Stimulated activated naive B cell treated with anti-CD40 and anti-IgM and Interleukin-4, amounts not matched to agents 10 μg/mL and 1 μg/mL and 100 μg/mL, for 72 hours (primary cell): ENCODE data around the gene SRCIN1.

Source experiments
- ATAC-seq, 2 donors: fragments of 150-1000 bp; cut with Tn5 transposase; replicated peaks; 2 replicates each; pipeline ENCODE4 v1.10.0; 2021; ENCODE audit warnings: moderate library complexity in 1 of 2
- DNase-seq: peaks from one replicate; pipeline ENCODE4 v3.0.0; 2021
- H3K27ac Mint-ChIP-seq: one replicate; pipeline ENCODE4 v1.8.0; 2022; ENCODE audit warnings: mild to moderate bottlenecking, mixed read lengths
- H3K27me3 Mint-ChIP-seq, 2 donors: one replicate each; pipeline ENCODE4 v1.8.0; 2022; ENCODE audit warnings: mixed read lengths in 2 of 2
- H3K36me3 Mint-ChIP-seq, 2 donors: one replicate each; pipeline ENCODE4 v1.8.0; 2022; ENCODE audit warnings: mixed read lengths in 2 of 2, mild to moderate bottlenecking in 1 of 2
- H3K4me1 Mint-ChIP-seq, 2 donors: one replicate each; pipeline ENCODE4 v1.8.0; 2022; ENCODE audit warnings: mixed read lengths in 2 of 2, mild to moderate bottlenecking in 1 of 2
- H3K4me3 Mint-ChIP-seq, 2 donors: one replicate each; pipeline ENCODE4 v1.8.0; 2022; ENCODE audit warnings: mild to moderate bottlenecking in 2 of 2, mixed read lengths in 2 of 2, moderate library complexity in 1 of 2
- H3K9me3 Mint-ChIP-seq, 2 donors: one replicate each; pipeline ENCODE4 v1.8.0; 2022; ENCODE audit warnings: mixed read lengths in 2 of 2, mild to moderate bottlenecking in 1 of 2

The SRCIN1 gene

DNA sequence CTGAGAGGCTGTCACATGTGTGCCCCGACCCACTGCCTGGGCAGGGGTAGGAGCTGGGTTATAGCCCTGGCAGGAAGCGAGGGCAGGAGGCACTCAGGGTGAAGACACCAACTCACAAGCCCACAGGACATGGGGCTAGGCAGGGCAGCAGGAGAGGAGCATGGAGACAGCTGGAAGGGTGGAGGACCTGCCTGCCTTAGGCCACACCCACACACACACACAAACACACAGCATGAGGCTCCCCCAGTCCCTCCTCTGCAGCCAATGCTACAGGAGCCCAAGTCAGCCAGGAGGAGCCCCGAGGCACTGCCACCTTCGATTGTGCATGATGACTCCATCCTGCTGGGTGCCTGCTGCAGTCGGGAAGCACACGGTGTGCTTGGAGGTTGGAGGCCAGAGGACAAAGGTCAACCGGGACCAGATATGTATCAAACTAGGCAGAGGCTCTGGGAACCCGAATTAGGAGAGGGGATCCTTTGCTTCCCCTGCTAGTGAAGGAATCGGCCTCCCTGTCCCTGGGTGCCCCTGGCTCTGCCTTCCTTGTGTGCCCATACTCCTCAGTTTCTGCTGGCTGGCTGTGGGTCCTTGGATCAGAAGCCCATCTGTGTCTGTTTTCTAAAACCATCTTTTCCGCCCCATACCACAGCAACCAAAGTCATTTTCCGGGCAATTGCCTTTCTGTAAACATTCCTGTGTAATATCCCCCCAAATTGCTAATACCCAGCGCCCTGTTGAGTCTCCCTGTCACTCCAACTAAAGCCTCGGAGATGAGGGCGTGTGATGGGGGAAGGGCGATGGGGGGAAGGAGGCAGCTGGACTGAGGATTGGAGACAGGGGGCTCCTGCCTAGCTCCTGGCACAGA is 20.5 kb downstream of the SRCIN1 start:
- DNase-seq (no peak), ATAC-seq (no peak)
- H3K27me3 Mint-ChIP-seq: peaks cover 77 to 83% of the 10 kb centered on the region in 2 donors
- no peaks in the 10 kb centered on the region for H3K36me3 Mint-ChIP-seq
- no peak overlapping the region for H3K4me3 Mint-ChIP-seq
- H3K4me1 Mint-ChIP-seq: peaks cover 3 to 13% of the 10 kb centered on the region in 2 donors
- peak overlapping the region; percentile 14 for H3K27ac Mint-ChIP-seq
- no peaks in the 10 kb centered on the region for H3K9me3 Mint-ChIP-seq

DNA sequence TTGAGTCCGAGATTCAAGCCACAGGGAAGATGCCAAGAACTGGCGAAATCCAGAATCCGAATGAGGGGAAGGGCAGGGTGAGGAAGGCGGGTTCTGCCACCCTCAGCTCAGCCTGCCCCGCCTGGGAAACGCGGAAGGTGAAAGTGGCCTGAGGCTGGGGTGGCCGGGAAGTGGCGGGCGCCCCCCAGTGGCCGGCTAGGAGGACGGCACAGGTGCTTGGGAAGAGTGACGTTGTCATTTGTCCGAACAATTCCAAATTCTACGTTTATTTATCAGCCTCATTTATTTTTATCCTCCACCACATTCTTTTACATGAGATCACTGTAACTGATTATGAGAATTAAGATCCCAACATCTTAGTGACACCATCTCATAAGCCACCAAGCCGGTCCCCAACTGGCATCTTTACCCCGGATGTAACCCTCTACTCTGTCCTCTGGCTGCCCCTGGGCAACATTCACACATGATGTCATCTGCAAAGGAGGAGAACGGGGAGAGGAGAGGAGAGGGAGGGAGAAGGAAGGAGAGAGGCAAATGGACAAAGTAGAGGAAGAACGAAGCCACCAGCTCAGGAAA is 21.3 kb downstream of the SRCIN1 start:
- peaks cover 84 to 86% of the 10 kb centered on the region in 2 donors for H3K27me3 Mint-ChIP-seq

GRCh38 chr17:38583828-38584349 is 21.9 kb downstream of the SRCIN1 start:
- Mint-ChIP-seq H3K36me3 (no peaks in the 10 kb centered on the region), H3K9me3 (no peaks in the 10 kb centered on the region), H3K27me3 (peaks cover 84 to 86% of the 10 kb centered on the region in 2 donors), H3K4me3 (no peak overlapping the region), H3K4me1 (peaks cover 9 to 17% of the 10 kb centered on the region in 2 donors), H3K27ac (no peak overlapping the region)
- DNase-seq (no peak), ATAC-seq (no peak)

More for the DNA sequence above, 21.3 kb downstream of the SRCIN1 start:
- Mint-ChIP-seq H3K36me3 (no peaks in the 10 kb centered on the region), H3K4me3 (no peak overlapping the region), H3K4me1 (peaks cover 3 to 17% of the 10 kb centered on the region in 2 donors), H3K27ac (no peak overlapping the region), H3K9me3 (no peaks in the 10 kb centered on the region)
- ATAC-seq (peak; percentile 85 to 86), DNase-seq (peak; percentile 23)

DNA sequence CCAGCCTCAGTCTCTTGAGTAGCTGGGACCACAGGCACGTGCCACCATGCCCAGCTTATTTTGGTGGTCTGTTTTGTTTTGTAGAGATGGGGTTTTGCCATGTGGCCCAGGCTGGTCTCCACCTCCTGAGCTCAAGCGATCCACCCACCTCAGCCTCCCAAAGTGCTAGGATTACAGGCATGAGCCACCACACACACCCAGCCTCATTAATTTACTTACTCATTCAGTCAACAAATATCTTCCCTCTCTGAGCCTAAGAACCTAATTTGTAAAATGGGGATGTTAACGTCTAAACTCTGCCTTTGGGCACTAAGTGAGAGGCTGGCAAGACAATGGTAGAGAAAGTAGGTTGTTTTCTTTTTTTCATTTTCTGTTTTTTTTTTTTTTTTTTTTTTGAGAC is 22.6 kb downstream of the SRCIN1 start:
- no peak for ATAC-seq
- H3K4me1 Mint-ChIP-seq: peaks cover 9 to 20% of the 10 kb centered on the region in 2 donors
- H3K36me3 Mint-ChIP-seq: no peaks in the 10 kb centered on the region
- H3K9me3 Mint-ChIP-seq: no peaks in the 10 kb centered on the region
- H3K27ac Mint-ChIP-seq: no peak overlapping the region
- peaks cover 79 to 83% of the 10 kb centered on the region in 2 donors for H3K27me3 Mint-ChIP-seq
- DNase-seq: no peak
- H3K4me3 Mint-ChIP-seq: no peak overlapping the region

DNA sequence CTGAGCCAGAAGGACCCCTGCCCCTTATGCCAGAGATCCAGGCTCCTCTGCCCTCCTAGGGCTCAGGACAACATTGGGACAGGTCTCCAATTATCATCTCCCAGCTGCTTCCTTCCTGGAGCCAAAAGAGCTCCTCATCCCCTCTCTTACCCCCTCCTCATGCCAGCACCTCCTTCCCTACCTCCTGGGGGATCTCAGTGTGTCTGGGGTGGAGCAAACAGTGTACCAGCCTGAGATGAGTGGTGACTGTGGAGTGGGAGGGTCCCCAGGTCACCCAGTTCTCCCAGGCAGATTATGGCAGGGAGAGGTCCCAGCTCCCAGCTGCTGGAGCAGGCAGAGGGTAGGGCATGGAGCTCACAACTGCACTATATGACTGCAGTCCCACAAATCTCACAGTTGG is 23.7 kb downstream of the SRCIN1 start:
- Mint-ChIP-seq H3K4me1 (peaks cover 9 to 23% of the 10 kb centered on the region in 2 donors), H3K4me3 (no peak overlapping the region), H3K27ac (no peak overlapping the region), H3K9me3 (no peaks in the 10 kb centered on the region), H3K27me3 (peaks cover 79 to 83% of the 10 kb centered on the region in 2 donors), H3K36me3 (no peaks in the 10 kb centered on the region)
- DNase-seq: no peak
- no peak for ATAC-seq

GRCh38 chr17:38579934-38580333 is 25.8 kb downstream of the SRCIN1 start:
- Mint-ChIP-seq H3K9me3 (no peaks in the 10 kb centered on the region), H3K4me1 (peaks cover 9 to 23% of the 10 kb centered on the region in 2 donors), H3K36me3 (no peaks in the 10 kb centered on the region), H3K27ac (peak overlapping the region; percentile 10), H3K4me3 (no peak overlapping the region), H3K27me3 (peaks cover 76 to 83% of the 10 kb centered on the region in 2 donors)
- ATAC-seq (peak in 1 of 2 donors; percentile 47), DNase-seq (no peak)

DNA sequence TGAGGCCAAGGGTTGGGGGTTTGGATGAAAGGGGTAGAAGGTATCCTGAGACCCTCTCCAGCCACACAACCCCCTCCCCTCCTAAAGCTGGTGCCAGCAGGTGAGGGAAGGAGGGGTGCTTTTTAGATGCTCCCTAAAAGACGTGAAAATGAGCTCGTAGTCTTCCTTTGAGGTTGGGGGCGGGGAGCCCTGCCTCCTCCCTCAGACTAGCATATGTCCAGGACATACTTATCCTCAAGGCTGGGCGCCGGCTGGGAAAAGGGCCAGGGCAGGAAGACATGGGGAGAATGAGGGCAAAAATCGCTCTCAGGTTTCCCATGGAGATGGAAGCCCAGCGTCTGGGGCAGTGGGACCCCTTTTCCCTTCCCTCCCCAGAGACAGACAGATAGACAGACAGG is 26.7 kb downstream of the SRCIN1 start:
- Mint-ChIP-seq H3K4me3 (no peak overlapping the region), H3K36me3 (no peaks in the 10 kb centered on the region)

GRCh38 chr17:38578229-38579082 is 27.3 kb downstream of the SRCIN1 start:
- no peak overlapping the region for H3K27ac Mint-ChIP-seq
- peaks cover 11 to 15% of the 10 kb centered on the region in 2 donors for H3K4me1 Mint-ChIP-seq
- ATAC-seq: no peak
- H3K4me3 Mint-ChIP-seq: no peak overlapping the region
- no peak for DNase-seq
- no peaks in the 10 kb centered on the region for H3K9me3 Mint-ChIP-seq
- H3K36me3 Mint-ChIP-seq: no peaks in the 10 kb centered on the region
- H3K27me3 Mint-ChIP-seq: peaks cover 74 to 83% of the 10 kb centered on the region in 2 donors

More for the DNA sequence above, 26.7 kb downstream of the SRCIN1 start:
- ATAC-seq (no peak), DNase-seq (no peak)
- H3K27me3 Mint-ChIP-seq: peaks cover 72 to 83% of the 10 kb centered on the region in 2 donors
- no peak overlapping the region for H3K27ac Mint-ChIP-seq
- H3K9me3 Mint-ChIP-seq: no peaks in the 10 kb centered on the region
- H3K4me1 Mint-ChIP-seq: peaks cover 6 to 15% of the 10 kb centered on the region in 2 donors

DNA sequence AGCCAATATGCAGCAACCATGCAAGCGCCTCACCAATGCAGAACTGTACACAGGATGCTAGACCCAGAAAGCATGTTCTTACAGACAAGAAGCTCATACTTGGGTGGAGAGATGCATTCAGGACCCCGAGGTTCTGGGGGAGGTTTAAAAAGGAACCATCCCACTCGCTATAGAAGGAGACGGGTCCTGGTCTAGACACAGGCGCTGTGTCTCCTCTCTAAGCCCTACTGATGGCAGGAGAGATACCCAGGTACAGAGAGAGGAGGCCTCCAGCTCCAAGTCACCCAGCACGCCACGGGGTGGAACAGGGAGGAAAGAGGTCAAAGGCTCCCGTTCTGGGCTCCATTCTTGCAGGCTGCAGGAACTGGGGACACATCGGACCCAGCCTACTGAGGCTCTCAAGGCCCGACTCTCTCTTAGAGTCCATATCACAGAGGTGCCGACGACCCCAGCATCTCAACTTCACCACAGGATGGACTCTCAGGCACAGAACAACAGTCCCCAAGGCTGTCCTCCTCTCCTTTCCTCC is 28.0 kb downstream of the SRCIN1 start:
- ATAC-seq (no peak), DNase-seq (no peak)
- no peaks in the 10 kb centered on the region for H3K36me3 Mint-ChIP-seq
- H3K27me3 Mint-ChIP-seq: peaks cover 75 to 89% of the 10 kb centered on the region in 2 donors
- no peaks in the 10 kb centered on the region for H3K9me3 Mint-ChIP-seq
- H3K27ac Mint-ChIP-seq: no peak overlapping the region
- H3K4me3 Mint-ChIP-seq: no peak overlapping the region
- peaks cover 13 to 19% of the 10 kb centered on the region in 2 donors for H3K4me1 Mint-ChIP-seq

GRCh38 chr17:38577244-38577643 is 28.5 kb downstream of the SRCIN1 start:
- Mint-ChIP-seq H3K4me1 (peaks cover 13 to 20% of the 10 kb centered on the region in 2 donors), H3K27ac (no peak overlapping the region), H3K9me3 (no peaks in the 10 kb centered on the region), H3K36me3 (no peaks in the 10 kb centered on the region), H3K27me3 (peaks cover 73 to 86% of the 10 kb centered on the region in 2 donors), H3K4me3 (no peak overlapping the region)
- ATAC-seq: no peak
- no peak for DNase-seq

GRCh38 chr17:38575781-38576180 is 30.0 kb downstream of the SRCIN1 start:
- peaks cover 25 to 34% of the 10 kb centered on the region in 2 donors for H3K4me1 Mint-ChIP-seq
- no peak overlapping the region for H3K4me3 Mint-ChIP-seq
- no peak for DNase-seq
- no peaks in the 10 kb centered on the region for H3K9me3 Mint-ChIP-seq
- H3K36me3 Mint-ChIP-seq: no peaks in the 10 kb centered on the region
- no peak for ATAC-seq
- H3K27me3 Mint-ChIP-seq: peaks cover 79 to 91% of the 10 kb centered on the region in 2 donors
- H3K27ac Mint-ChIP-seq: no peak overlapping the region

DNA sequence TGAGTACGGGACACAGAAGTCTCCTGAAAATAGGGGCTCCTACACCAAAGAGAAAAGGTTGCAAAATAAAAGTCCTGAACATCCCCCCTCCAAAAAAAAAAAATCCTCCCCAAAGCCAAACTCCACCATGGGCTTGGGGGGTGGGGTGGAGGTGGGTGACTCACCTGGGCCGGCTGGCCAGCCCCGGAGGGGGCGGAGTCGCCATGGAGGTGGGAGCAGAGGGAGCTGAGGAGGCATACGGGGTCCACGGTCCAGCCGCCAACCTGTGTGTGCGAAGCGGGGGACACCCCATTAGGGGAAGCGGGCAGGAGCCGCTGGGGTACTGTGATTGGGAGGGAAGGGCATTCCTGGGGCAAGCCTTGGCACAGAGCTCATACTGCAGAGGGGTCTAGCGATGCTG is 31.0 kb downstream of the SRCIN1 start:
- DNase-seq: no peak

GRCh38 chr17:38572669-38573365 is 32.9 kb downstream of the SRCIN1 start:
- H3K27me3 Mint-ChIP-seq: peaks cover 84 to 94% of the 10 kb centered on the region in 2 donors

More for the DNA sequence above, 31.0 kb downstream of the SRCIN1 start:
- Mint-ChIP-seq H3K4me3 (no peak overlapping the region), H3K9me3 (no peaks in the 10 kb centered on the region), H3K27ac (no peak overlapping the region), H3K4me1 (peaks cover 25 to 28% of the 10 kb centered on the region in 2 donors), H3K27me3 (peaks cover 79 to 91% of the 10 kb centered on the region in 2 donors), H3K36me3 (no peaks in the 10 kb centered on the region)
- ATAC-seq: no peak

More at GRCh38 chr17:38572669-38573365, 32.9 kb downstream of the SRCIN1 start:
- Mint-ChIP-seq H3K36me3 (no peaks in the 10 kb centered on the region), H3K9me3 (no peaks in the 10 kb centered on the region), H3K27ac (peak overlapping the region; percentile 52), H3K4me3 (peak overlapping the region in 1 of 2 donors; percentile 46), H3K4me1 (peaks cover 19 to 22% of the 10 kb centered on the region in 2 donors)
- no peak for DNase-seq
- peak; percentile 41 to 51 for ATAC-seq
